SK-N-MC (cell line): ENCODE data around the gene GALNT6.

Source experiments
- EZH2 ChIP-seq: fragments of 200-600 bp; sonication (generic); IDR thresholded peaks from one replicate; pipeline ENCODE4 v1.6.1; 2017; ENCODE audit warnings: antibody characterized with exemption
- FOXP2 ChIP-seq: optimal IDR thresholded peaks from 2 replicates; pipeline ENCODE3; 2011; ENCODE audit warnings: mild to moderate bottlenecking, moderate library complexity; ENCODE audit not compliant: insufficient read depth; ENCODE audit errors: extremely low read length, control extremely low read depth
- POLR2AphosphoS5 ChIP-seq: IDR thresholded peaks from 2 replicates; pipeline ENCODE4 v1.6.1; 2012; ENCODE audit warnings: mild to moderate bottlenecking, low read depth, low read length, borderline replicate concordance

DNA sequence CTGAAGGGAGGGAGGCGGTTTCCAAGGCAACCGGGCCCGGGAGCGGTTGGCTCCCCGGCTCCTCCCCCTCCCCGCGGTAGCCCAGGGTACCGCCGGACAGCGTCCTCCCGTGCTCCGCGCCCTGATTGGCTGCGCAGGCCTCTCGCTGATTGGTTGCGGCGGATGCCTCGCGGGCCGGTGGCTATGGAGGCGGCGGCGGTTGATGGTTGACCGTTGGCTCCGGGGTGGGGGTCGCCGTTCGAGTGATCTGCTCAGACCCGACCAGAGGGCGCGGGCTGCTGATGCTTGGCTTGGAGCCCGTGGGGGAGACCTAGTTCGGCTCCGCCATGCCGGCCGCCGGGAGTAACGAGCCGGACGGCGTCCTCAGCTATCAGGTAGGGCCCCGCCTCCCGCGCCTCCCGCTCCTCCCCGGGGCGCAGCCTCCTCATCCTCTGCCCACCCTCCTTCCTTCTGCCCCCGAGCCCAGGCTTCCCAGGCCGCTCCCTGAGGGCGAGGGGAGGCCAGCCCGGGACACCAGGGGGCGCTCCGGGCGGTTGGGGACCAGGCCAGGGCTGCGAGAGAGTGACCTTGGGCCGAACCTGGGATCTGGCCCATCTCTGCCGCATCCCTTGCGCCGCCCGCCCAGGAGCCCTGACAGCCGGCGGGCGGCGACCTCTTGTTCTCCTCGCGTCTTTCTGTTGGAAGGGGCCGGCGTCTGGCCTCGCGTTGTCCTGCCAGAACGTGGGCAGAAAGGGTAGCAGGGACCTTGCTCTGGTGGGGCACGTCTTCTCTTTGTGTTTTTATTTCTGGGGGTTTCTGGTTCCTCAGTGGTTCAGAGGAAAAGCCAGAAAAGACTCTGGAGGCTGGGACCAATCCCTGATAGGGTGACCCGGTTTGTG, 33.7 kb upstream of the GALNT6 start, which contains the start of gene SLC4A8:
- TF ChIP-seq POLR2AphosphoS5 (no peak), EZH2 (no peak), FOXP2 (no peak)
